ENCODE measurements around the gene RFTN1. TPM values are rescaled to one million over a fixed set of nuclear protein-coding genes. Genes with fewer than 3 reads are reported as not detected.
"Not testable (repeated sequence)": the region's sequence is repeated elsewhere in the genome, so short reads cannot be mapped to it uniquely, and the experiment has no call there.

Gene RFTN1
- polyA plus RNA-seq, 3 donors: 17.4 to 28.0 (median 27.2) TPM

DNA sequence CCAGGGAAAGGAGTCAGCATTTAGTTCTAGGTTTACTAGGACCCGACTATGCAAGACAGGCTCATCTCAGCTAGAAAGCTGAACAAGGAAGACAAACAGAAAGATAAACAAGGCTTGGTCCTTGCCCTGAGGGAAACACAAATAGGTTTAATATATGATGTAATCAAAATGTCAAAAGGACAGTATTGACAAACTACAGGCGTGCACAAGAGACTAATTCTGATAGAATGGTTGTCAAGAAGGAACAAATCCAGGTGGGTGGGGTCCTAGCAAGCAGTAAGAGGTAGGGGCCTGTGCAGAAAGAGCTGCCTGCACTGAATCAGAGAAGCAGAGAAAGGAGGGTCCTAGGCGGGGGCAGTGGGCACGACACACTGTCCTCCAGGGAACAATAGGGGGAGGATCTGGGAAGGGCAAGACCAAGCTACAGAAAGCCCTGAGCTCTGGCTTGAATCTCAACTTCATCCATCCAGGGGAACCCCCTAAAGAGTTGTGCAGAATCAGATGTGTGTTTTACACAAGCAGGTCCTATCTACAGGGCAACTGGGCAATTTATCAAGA is 23.4 kb downstream of the RFTN1 start:
- Histone ChIP-seq H3K27ac (ENCODE audit: low read depth in 1 of 2, low read length in 2 of 2) (no peak overlapping the region), H2AFZ (ENCODE audit: insufficient read depth, low read depth, low read length, poor library complexity, severe bottlenecking) (no peak overlapping the region), H3K4me2 (replicated peaks; ENCODE audit: extremely low read depth, low read length, poor library complexity, severe bottlenecking) (no peak overlapping the region), H3K27me3 (ENCODE audit: control insufficient read depth in 2 of 2, insufficient read depth in 2 of 2, low read length in 2 of 2) (no peaks in the 10 kb centered on the region), H3K4me3 (replicated peaks in 1 of 3; ENCODE audit: low read depth in 2 of 3, low read length in 3 of 3) (no peak overlapping the region), H3K4me1 (ENCODE audit: control insufficient read depth in 1 of 2, insufficient read depth in 2 of 2, low read length in 2 of 2) (no peaks in the 10 kb centered on the region), H3K79me2 (ENCODE audit: insufficient read depth, low read length) (no peaks in the 10 kb centered on the region), H3K9ac (ENCODE audit: insufficient read depth, low read length, poor library complexity, severe bottlenecking) (no peak overlapping the region), H3K9me3 (replicated peaks in 1 of 2; ENCODE audit: control insufficient read depth in 1 of 2, insufficient read depth in 1 of 2, low read length in 2 of 2) (no peaks in the 10 kb centered on the region), H3K36me3 (replicated peaks in 1 of 2; ENCODE audit: control insufficient read depth in 1 of 2, insufficient read depth in 2 of 2, low read length in 2 of 2) (peaks cover 9 to 66% of the 10 kb centered on the region in 2 donors), H4K20me1 (ENCODE audit: insufficient read depth, low read length) (peaks cover 12% of the 10 kb centered on the region)
- H3K27ac Mint-ChIP-seq: peak overlapping the region in 3 of 7 donors; percentile 14 to 41 (median 33)
- H3K36me3 Mint-ChIP-seq: peaks cover 55 to 70% of the 10 kb centered on the region in 2 donors
- no peak overlapping the region for H3K4me3 Mint-ChIP-seq
- H3K4me1 Mint-ChIP-seq: peaks cover 12% of the 10 kb centered on the region
- intact Hi-C loops (cut with micrococcal nuclease): no loop called here
- H3K9me3 Mint-ChIP-seq: peaks cover 0 to 2% (median 0%) of the 10 kb centered on the region in 7 donors
- WGBS (ENCODE audit: insufficient coverage): 100% methylated on average over 3 of the region's 4 CpGs
- DNase-seq: no peak
- TF ChIP-seq CTCF (IDR thresholded peaks at IDR 0.05): no peak
- no peaks in the 10 kb centered on the region for H3K27me3 Mint-ChIP-seq (ENCODE audit: low read depth in 3 of 3)

GRCh38 chr3:16489326-16490061 is 24.0 kb downstream of the RFTN1 start:
- H3K27ac ChIP-seq (ENCODE audit: low read depth in 1 of 2, low read length in 2 of 2); H3K9ac ChIP-seq (ENCODE audit: insufficient read depth, low read length, poor library complexity, severe bottlenecking); H3K4me2 ChIP-seq (replicated peaks; ENCODE audit: extremely low read depth, low read length, poor library complexity, severe bottlenecking); H3K4me3 ChIP-seq (replicated peaks in 1 of 3; ENCODE audit: low read depth in 2 of 3, low read length in 3 of 3); intact Hi-C loops (cut with micrococcal nuclease); H3K79me2 ChIP-seq (ENCODE audit: insufficient read depth, low read length); H3K27me3 ChIP-seq (ENCODE audit: control insufficient read depth in 2 of 2, insufficient read depth in 2 of 2, low read length in 2 of 2); H3K4me3 Mint-ChIP-seq; DNase-seq; H3K9me3 Mint-ChIP-seq; H3K27me3 Mint-ChIP-seq (ENCODE audit: low read depth in 3 of 3); H2AFZ ChIP-seq (ENCODE audit: insufficient read depth, low read depth, low read length, poor library complexity, severe bottlenecking); H3K4me1 ChIP-seq (ENCODE audit: control insufficient read depth in 1 of 2, insufficient read depth in 2 of 2, low read length in 2 of 2); H4K20me1 ChIP-seq (ENCODE audit: insufficient read depth, low read length); H3K9me3 ChIP-seq (replicated peaks in 1 of 2; ENCODE audit: control insufficient read depth in 1 of 2, insufficient read depth in 1 of 2, low read length in 2 of 2); H3K4me1 Mint-ChIP-seq: not testable (repeated sequence)
- peaks cover 58 to 72% of the 10 kb centered on the region in 2 donors for H3K36me3 Mint-ChIP-seq
- H3K36me3 ChIP-seq (replicated peaks in 1 of 2; ENCODE audit: control insufficient read depth in 1 of 2, insufficient read depth in 2 of 2, low read length in 2 of 2): peaks cover 9 to 66% of the 10 kb centered on the region in 2 donors
- H3K27ac Mint-ChIP-seq: peak overlapping the region in 2 of 7 donors; percentile 14 to 33
- WGBS (ENCODE audit: insufficient coverage): 100% methylated on average over 4 of the region's 8 CpGs
